Right lobe of liver (tissue), 4 donors: ENCODE results near the gene NFATC1.

ENCODE experiments used
- CTCF ChIP-seq, 4 donors: fragments of 200-600 bp in 3 of 4; fragments of 450-650 bp in 1 of 4; IDR thresholded peaks; one replicate each; pipeline versions ENCODE4 v1.5.1 to v1.8.0; 2016 to 2022; ENCODE audit warnings: antibody characterized with exemption in 4 of 4, mild to moderate bottlenecking in 2 of 4
- POLR2A ChIP-seq: fragments of 450-650 bp; IDR thresholded peaks from one replicate; pipeline ENCODE4 v1.6.1; 2017; ENCODE audit warnings: antibody characterized with exemption, mild to moderate bottlenecking
- donor health status: DM: no; HTN: no; CAD: no.
- donor health status: DM: no; HTN: no; CAD: no.
- donor health status: DM: no; HTN: yes; CAD: no.

GRCh38 chr18:79506191-79507075 lies 110.7 kb downstream of the NFATC1 start:
- TF ChIP-seq CTCF (IDR thresholded peaks at IDR 0.05) (no peak), POLR2A (no peak)
